A673 (cell line): Measurements from ENCODE around the gene MSRB1. TPM values are rescaled to one million over a fixed set of nuclear protein-coding genes. Genes with fewer than 3 reads are reported as not detected.
"Not testable (repeated sequence)": the region's sequence is repeated elsewhere in the genome, so short reads cannot be mapped to it uniquely, and the experiment has no call there.

Experiments used
- BruUV-seq: library from RNA; stranded (reverse); fragments of 400-500 nt; replicated peaks from 2 replicates; lab custom pipeline; 2021; lab: Mats Ljungman, UMichigan
- CTCF ChIA-PET: fragments of 300-600 bp; sonication (Branson Sonifier 250); formaldehyde crosslinking; loops from one replicate; lab custom pipeline; 2022; ENCODE audit warnings: antibody characterized with exemption; lab: Charles Lee
- POLR2A ChIA-PET: fragments of 300-600 bp; sonication (Branson Sonifier 250); formaldehyde crosslinking; loops from one replicate; lab custom pipeline; 2022; ENCODE audit warnings: antibody characterized with exemption; ENCODE audit not compliant: low non-redundant PET; lab: Charles Lee
- DNase-seq: peaks from one replicate; pipeline ENCODE4 v3.0.0-alpha.2; 2015; ENCODE audit warnings: low spot score
- H3K27ac ChIP-seq: fragments of 200-600 bp; sonication (generic); 2 replicates; pipeline ENCODE4 v1.5.1; 2016; ENCODE audit warnings: mixed run types, low read depth, mild to moderate bottlenecking, mixed read lengths, antibody characterized with exemption, low read length; ENCODE audit not compliant: poor library complexity, severe bottlenecking
- H3K27me3 ChIP-seq: fragments of 200-600 bp; sonication (generic); replicated peaks from 2 replicates; pipeline ENCODE4 v1.6.1; 2017; ENCODE audit warnings: mixed run types, low read depth, mild to moderate bottlenecking, mixed read lengths, antibody characterized with exemption, low read length; ENCODE audit not compliant: insufficient read depth, poor library complexity
- H3K36me3 ChIP-seq: fragments of 200-600 bp; sonication (generic); 2 replicates; pipeline ENCODE4 v1.6.1; 2016; ENCODE audit warnings: mixed run types, mild to moderate bottlenecking, mixed read lengths, antibody characterized with exemption, low read length; ENCODE audit not compliant: insufficient read depth, poor library complexity, severe bottlenecking
- H3K4me1 ChIP-seq: fragments of 200-600 bp; sonication (generic); 2 replicates; pipeline ENCODE4 v1.6.1; 2017; ENCODE audit warnings: mixed run types, mild to moderate bottlenecking, mixed read lengths, antibody characterized with exemption, low read length; ENCODE audit not compliant: insufficient read depth, poor library complexity, severe bottlenecking
- H3K4me3 ChIP-seq: fragments of 200-600 bp; sonication (generic); 2 replicates; pipeline ENCODE4 v1.5.1; 2016; ENCODE audit warnings: low read depth, mixed run types, mild to moderate bottlenecking, mixed read lengths, low read length; ENCODE audit not compliant: poor library complexity, severe bottlenecking
- H3K9me3 ChIP-seq: fragments of 200-600 bp; sonication (generic); 2 replicates; pipeline ENCODE4 v1.6.1; 2016; ENCODE audit warnings: mixed run types, low read depth, mild to moderate bottlenecking, mixed read lengths, antibody characterized with exemption, low read length; ENCODE audit not compliant: poor library complexity, severe bottlenecking
- CTCF ChIP-seq: fragments of 300-800, 200-600 bp; sonication (generic); conservative IDR thresholded peaks from 2 replicates; pipeline ENCODE4 v1.5.1; 2017; ENCODE audit warnings: low read depth, mild to moderate bottlenecking, antibody characterized with exemption, low read length, moderate library complexity, mixed read lengths
- EZH2 ChIP-seq: fragments of 200-600 bp; sonication (generic); IDR thresholded peaks from 2 replicates; pipeline ENCODE4 v1.6.1; 2017; ENCODE audit warnings: borderline replicate concordance, low read depth, mild to moderate bottlenecking, mixed read lengths, antibody characterized with exemption, low read length; ENCODE audit not compliant: poor library complexity, severe bottlenecking
- intact Hi-C: fragments of 100-400 bp; cut with micrococcal nuclease; formaldehyde crosslinking; loops from one replicate; pipeline ENCODE4 v1.10.0; 2022; ENCODE audit not compliant: unreplicated experiment
- total RNA-seq: library from RNA; stranded (reverse); gene quantifications from 2 replicates; pipeline ENCODE4 v1.2.3, GENCODE V29; 2021

MSRB1 gene
- total RNA-seq, 1 experiment from 2014 or later: 17.7 TPM

GRCh38 chr16:1957434-1958142 is 14.6 kb upstream of the MSRB1 start:
- H3K27ac ChIP-seq, H3K9me3 ChIP-seq, DNase-seq, POLR2A ChIA-PET, BruUV-seq, H3K4me3 ChIP-seq, CTCF ChIA-PET, H3K27me3 ChIP-seq, intact Hi-C loops: not testable (repeated sequence)
- Histone ChIP-seq H3K36me3 (peaks cover 11% of the 10 kb centered on the region), H3K4me1 (peaks cover 16% of the 10 kb centered on the region)

GRCh38 chr16:1953734-1954133 is 10.7 kb upstream of the MSRB1 start:
- BruUV-seq: no TSS peak
- POLR2A ChIA-PET: no interaction called here
- CTCF ChIA-PET: no interaction called here
- intact Hi-C loops: no loop called here
- Histone ChIP-seq H3K27ac (no peak overlapping the region), H3K4me1 (peaks cover under 1% of the 10 kb centered on the region), H3K4me3 (no peak overlapping the region), H3K36me3 (no peaks in the 10 kb centered on the region), H3K27me3 (no peaks in the 10 kb centered on the region), H3K9me3 (no peaks in the 10 kb centered on the region)
- no peak for DNase-seq
- TF ChIP-seq EZH2 (no peak), CTCF (no peak)

GRCh38 chr16:1950559-1950958 is 7.6 kb upstream of the MSRB1 start:
- BruUV-seq: no TSS peak
- no peak for TF ChIP-seq CTCF
- TF ChIP-seq EZH2: no peak
- Histone ChIP-seq H3K27ac (no peak overlapping the region), H3K9me3 (no peaks in the 10 kb centered on the region), H3K27me3 (no peaks in the 10 kb centered on the region), H3K36me3 (no peaks in the 10 kb centered on the region), H3K4me3 (no peak overlapping the region), H3K4me1 (no peaks in the 10 kb centered on the region)
- DNase-seq: no peak
- CTCF ChIA-PET: no interaction called here
- POLR2A ChIA-PET: no interaction called here
- intact Hi-C loops: no loop called here

GRCh38 chr16:1950047-1950446 is 7.0 kb upstream of the MSRB1 start:
- BruUV-seq: no TSS peak
- Histone ChIP-seq H3K36me3 (no peaks in the 10 kb centered on the region), H3K9me3 (no peaks in the 10 kb centered on the region), H3K27me3 (no peaks in the 10 kb centered on the region), H3K4me3 (no peak overlapping the region), H3K4me1 (no peaks in the 10 kb centered on the region), H3K27ac (no peak overlapping the region)
- no peak for TF ChIP-seq CTCF
- no peak for TF ChIP-seq EZH2
- ChIA-PET CTCF (no interaction called here), POLR2A (no interaction called here)
- DNase-seq: no peak
- intact Hi-C loops: no loop called here
